K562 (cell line): ENCODE results near the gene ARHGEF40. TPM values are rescaled to one million over a fixed set of nuclear protein-coding genes. Genes with fewer than 3 reads are reported as not detected.

Source experiments
- E2F1 ChIP-seq: sonication (generic); formaldehyde crosslinking; IDR thresholded peaks from 2 replicates; pipeline ENCODE4 v1.8.1; 2023; ENCODE audit warnings: mild to moderate bottlenecking, missing genetic modification reagents, moderate library complexity
- ILK ChIP-seq: fragments of 450-650 bp; IDR thresholded peaks from 2 replicates; pipeline ENCODE4 v1.6.1; 2016; ENCODE audit warnings: missing genetic modification characterization, low read depth, mild to moderate bottlenecking, missing compliant biosample characterization, moderate library complexity, borderline replicate concordance
- NFRKB ChIP-seq: fragments of 450-650 bp; IDR thresholded peaks from 2 replicates; pipeline ENCODE4 v1.6.1; 2016; ENCODE audit warnings: low read depth
- RBM17 ChIP-seq: fragments of 200-400 bp; formaldehyde crosslinking; IDR thresholded peaks from 2 replicates; pipeline ENCODE4 v1.6.1; 2017; ENCODE audit warnings: low read depth, mild to moderate bottlenecking, low read length, borderline replicate concordance
- TAF9B ChIP-seq: fragments of 450-650 bp; IDR thresholded peaks from 2 replicates; pipeline ENCODE4 v1.6.1; 2018; ENCODE audit warnings: mild to moderate bottlenecking; ENCODE audit not compliant: partially characterized antibody
- polyA plus RNA-seq, 8 experiments: library from polyadenylated mRNA; depleted of rRNA in 4 of 8; stranded (reverse) in 5 of 8; unstranded in 3 of 8; fragments of >200 nt; fragmentation: Nextera tagmentation in 2 of 8; fragmentation: Illumina TruSeq in 1 of 8; extraction: Ambion mirVana in 2 of 8; extraction: Trizol in 1 of 8; gene quantifications; 2 replicates each; pipeline versions ENCODE4 v1.2.1 to v1.2.3, GENCODE V29; 2011 to 2014; ENCODE audit warnings: inconsistent platforms in 1 of 8, missing spikeins in 1 of 8
- total RNA-seq, 7 experiments: library from RNA; depleted of rRNA in 6 of 7; stranded (reverse); fragments of >200 nt in 6 of 7; fragmentation: Illumina TruSeq in 2 of 7; extraction: Trizol in 2 of 7; gene quantifications; 2 replicates each; pipeline versions ENCODE4 v1.2.1 to v1.2.3, GENCODE V29; 2011 to 2021; ENCODE audit warnings: low replicate concordance in 1 of 7
- TF ChIP-seq, protein P1 (sequence below): fragments of 450-650 bp; IDR thresholded peaks from 2 replicates; pipeline ENCODE4 v1.6.1; 2016; ENCODE audit warnings: mild to moderate bottlenecking

Gene ARHGEF40
- total and polyA plus RNA-seq, 9 of the 15 experiments (the other 6 are each of a cell fraction or from before 2014, with no cell fraction given), result 0.42 to 6.3 (median 3.8) TPM

DNA sequence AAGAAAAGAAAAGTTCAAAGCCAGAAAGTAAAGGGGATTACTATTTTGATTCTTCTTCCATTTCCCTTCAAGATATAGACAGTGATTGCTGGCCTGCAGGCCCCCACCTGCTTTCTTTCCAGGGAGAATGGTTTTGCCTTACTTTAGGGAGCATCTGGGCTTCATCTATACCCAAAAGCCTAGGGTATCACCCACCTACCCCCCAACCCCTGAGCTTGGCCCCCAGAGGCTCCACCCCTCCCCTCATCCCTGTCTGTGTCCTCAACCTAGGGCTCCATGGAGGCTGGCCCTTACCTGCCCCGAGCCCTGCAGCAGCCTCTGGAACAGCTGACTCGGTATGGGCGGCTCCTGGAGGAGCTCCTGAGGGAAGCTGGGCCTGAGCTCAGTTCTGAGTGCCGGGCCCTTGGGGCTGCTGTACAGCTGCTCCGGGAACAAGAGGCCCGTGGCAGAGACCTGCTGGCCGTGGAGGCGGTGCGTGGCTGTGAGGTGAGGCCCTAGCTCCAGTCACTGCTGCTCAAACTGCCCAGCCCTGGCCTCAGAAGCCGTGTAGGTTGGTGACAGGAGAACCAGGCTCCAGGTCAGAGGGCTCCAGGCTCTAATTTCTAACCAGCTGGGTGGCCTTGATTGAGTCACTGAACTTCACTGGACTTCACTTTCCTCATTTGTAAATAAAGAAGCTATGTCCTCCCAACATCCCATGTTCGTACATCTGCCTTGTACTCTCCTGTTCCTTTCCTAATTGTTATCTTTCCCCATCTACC, 13.6 kb downstream of the ARHGEF40 start (continued):
- TF ChIP-seq RBM17 (no peak), ILK (tag) (no peak), TAF9B (no peak), E2F1 (CRISPR knock-in tag) (no peak), NFRKB (no peak)
- TF ChIP-seq, protein P1, sequence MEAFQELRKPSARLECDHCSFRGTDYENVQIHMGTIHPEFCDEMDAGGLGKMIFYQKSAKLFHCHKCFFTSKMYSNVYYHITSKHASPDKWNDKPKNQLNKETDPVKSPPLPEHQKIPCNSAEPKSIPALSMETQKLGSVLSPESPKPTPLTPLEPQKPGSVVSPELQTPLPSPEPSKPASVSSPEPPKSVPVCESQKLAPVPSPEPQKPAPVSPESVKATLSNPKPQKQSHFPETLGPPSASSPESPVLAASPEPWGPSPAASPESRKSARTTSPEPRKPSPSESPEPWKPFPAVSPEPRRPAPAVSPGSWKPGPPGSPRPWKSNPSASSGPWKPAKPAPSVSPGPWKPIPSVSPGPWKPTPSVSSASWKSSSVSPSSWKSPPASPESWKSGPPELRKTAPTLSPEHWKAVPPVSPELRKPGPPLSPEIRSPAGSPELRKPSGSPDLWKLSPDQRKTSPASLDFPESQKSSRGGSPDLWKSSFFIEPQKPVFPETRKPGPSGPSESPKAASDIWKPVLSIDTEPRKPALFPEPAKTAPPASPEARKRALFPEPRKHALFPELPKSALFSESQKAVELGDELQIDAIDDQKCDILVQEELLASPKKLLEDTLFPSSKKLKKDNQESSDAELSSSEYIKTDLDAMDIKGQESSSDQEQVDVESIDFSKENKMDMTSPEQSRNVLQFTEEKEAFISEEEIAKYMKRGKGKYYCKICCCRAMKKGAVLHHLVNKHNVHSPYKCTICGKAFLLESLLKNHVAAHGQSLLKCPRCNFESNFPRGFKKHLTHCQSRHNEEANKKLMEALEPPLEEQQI, result no peak
